IPS-NIHi11 (cell line): ENCODE results near the gene CASKIN1.

ENCODE experiments used
- DNase-seq: peaks from one replicate; pipeline ENCODE4 v3.0.0; 2012; ENCODE audit warnings: mixed read lengths, low spot score

The CASKIN1 gene

DNA sequence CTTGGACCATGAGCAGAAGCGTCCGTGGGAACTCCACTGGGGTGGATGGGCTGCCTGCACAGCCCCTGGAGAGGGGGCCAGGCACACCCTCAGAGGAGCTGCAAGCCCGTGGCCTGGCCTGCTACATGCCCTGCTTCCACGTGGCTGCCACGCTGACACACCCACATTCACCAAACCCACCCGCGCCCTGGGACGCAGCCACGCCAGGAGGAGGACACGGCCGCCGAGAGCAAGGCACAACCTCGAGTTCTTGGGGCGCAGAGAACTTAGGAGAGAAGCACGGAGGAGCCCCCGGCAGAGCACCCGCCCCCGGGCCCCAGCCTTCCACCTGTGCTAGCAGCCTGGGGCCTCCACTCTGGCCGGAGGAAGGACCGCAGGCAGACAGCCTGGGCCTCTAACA, 18.8 kb downstream of the CASKIN1 start:
- no peak for DNase-seq

DNA sequence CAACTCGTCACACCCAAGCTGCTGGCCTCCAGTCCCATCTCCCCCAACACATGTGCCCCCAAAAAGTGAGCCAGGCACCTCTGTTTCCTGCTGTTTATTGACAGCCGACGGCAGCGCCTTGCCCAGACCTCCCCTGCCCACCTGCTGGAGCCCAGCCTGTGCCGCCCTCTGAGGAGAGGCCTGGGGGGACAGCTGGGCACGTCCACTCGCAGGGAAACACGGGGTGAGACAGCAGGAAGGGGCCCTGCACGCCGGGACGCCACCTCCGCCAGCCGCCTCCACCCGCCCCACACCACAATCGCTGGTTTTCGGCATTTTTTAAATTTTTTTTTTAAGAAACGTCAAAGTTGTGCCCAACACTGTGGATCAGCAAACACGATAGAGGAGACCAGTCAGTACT, 19.3 kb downstream of the CASKIN1 start:
- DNase-seq: no peak

DNA sequence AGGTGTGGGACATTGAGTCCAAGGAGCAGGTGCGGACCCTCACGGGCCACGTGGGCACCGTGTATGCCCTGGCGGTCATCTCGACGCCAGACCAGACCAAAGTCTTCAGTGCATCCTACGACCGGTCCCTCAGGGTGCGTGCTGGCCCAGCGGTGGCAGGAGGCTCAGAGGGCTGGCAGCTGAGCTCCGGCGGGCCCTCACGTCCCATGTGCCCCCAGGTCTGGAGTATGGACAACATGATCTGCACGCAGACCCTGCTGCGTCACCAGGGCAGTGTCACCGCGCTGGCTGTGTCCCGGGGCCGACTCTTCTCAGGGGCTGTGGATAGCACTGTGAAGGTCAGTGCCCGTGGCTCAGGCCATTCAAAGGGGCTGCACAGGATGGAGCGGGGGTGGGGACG, 20.4 kb downstream of the CASKIN1 start:
- no peak for DNase-seq

DNA sequence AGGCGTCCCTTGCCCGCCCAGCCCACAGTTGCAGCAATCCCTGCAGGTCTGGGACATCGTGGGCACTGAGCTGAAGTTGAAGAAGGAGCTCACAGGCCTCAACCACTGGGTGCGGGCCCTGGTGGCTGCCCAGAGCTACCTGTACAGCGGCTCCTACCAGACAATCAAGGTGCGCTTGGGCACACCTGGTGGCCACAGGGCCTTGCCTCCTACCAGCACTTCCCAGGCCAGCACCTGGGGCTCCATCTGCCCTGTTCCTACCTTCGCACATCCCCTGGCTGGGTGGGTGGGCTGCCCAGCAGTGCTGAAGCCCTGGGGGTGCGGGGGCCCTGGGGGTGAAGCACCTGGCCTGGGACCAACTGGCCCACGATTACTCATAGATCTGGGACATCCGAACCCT, 21.0 kb downstream of the CASKIN1 start:
- DNase-seq: no peak

DNA sequence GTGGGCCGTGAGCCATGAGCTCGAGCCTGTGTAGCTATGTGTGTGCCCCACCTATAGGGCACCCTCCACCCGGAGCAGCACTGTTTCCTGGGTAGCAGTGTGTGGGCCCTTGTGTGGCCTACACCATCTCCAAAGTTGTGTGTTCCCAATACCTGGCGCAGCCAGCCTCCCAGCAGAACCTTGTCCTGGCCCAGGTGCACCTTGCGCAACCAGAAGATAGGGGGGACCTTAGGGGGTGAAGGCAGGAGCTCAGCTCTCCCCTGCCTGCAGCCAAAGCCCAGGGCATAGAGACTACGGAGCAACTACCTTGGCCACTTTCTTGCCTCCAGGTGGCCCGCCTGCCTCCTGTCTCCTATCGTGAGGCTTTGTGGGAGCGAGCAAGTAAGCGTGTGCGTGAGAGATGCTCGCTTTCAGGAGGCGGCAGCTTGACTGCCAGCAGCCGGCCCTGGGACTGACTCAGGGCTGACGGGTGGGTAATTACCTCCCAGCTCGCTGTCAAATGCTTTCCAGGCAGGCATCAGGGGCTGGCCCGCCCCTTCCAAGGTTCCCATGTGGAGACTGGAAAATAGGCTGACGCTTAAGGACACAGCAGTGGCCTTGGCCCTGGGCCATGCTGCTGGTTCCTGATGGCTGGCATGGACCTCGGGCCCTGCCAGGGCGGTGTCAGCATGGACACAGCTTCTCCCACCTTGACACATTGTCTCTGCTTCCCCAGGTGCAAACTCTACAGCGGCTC, 21.8 kb downstream of the CASKIN1 start:
- DNase-seq: no peak

DNA sequence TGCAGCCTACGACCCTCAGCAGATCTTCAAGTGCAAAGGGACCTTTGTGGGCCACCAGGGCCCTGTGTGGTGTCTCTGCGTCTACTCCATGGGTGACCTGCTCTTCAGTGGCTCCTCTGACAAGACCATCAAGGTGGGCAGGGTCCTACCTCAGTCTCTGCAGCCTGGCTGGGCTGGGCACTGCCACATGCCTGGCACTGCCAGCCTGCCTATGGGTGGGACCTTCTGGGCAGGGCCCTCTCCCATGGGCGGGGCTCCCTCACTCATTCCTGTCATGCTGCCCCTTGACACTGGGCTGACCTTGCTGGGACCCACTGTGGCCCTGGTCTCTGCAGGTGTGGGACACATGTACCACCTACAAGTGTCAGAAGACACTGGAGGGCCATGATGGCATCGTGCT, 22.5 kb downstream of the CASKIN1 start:
- no peak for DNase-seq

DNA sequence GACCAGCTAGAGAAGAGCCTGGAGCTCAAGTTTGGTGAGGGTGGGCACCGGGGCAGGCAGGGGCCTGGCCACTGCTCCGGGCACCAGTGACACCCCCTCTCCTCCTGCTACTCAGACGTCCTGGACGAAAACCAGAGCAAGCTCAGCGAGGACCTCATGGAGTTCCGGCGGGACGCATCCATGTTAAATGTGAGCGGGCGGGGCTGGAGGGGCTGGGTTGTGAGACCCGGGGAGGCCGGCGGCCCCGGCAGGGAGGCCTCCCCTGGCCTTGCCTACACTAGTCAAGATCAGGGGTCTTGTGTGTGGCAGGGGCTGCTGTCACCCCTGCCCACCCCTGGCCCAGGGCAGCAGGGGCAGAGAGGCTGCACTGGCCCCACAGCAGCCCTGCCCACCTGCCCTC, 23.0 kb downstream of the CASKIN1 start:
- no peak for DNase-seq

DNA sequence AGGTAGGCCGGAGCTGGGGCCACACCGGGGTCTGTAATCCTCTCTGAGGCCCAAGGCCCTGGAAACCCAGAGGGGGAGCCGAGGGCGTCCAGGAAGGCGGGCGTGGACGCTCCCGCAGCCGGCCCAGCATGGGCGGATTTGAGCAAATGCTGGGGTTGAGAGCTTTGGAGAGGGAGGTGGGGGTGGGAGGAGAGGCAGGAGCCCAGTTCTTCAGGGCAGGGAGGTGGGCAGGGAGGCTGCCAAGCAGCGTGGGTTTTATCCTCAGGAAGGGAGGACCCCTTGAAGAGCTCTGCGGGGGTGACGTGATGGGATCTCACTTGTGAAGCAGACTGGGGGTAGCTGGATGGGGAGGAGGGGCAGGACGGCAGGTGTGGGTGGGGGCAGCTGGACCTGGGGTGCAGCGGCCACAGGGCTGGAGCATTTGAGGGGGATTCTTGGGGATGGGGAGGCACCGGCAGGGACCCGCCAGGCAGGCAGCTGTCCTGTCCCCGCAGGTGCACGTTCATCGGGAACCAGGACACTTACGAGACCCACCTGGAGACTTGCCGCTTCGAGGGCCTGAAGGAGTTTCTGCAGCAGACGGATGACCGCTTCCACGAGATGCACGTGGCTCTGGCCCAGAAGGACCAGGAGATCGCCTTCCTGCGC, 23.6 kb downstream of the CASKIN1 start:
- DNase-seq: no peak

DNA sequence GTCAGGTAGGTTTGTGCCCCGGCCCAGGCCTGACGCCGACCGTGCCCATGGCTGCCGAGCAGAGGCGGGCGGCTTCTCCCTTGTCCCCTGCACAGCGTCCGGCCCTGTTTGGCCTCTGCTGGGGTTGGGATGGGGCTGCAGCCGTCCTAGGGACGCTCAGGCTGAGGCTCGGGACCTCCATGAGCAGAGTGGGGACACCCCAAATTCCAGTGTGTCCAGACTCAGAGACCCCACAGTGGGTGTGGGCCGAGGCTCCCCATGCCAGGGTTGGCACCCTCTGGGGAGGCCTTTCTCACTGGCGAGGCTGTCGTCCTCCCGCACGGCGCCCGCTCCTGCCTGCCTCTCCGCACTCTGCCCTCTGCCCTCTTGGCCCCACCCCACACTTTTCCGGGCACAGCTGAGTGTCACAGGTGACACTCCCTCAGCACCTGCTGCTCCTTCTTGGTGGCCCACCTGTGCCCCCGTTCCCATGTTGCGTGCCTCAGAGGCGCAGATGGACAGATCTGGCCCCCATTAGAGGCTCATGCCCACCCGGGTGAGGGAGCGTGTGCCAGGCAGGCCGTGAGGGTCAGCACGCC, 24.7 kb downstream of the CASKIN1 start:
- DNase-seq: no peak

DNA sequence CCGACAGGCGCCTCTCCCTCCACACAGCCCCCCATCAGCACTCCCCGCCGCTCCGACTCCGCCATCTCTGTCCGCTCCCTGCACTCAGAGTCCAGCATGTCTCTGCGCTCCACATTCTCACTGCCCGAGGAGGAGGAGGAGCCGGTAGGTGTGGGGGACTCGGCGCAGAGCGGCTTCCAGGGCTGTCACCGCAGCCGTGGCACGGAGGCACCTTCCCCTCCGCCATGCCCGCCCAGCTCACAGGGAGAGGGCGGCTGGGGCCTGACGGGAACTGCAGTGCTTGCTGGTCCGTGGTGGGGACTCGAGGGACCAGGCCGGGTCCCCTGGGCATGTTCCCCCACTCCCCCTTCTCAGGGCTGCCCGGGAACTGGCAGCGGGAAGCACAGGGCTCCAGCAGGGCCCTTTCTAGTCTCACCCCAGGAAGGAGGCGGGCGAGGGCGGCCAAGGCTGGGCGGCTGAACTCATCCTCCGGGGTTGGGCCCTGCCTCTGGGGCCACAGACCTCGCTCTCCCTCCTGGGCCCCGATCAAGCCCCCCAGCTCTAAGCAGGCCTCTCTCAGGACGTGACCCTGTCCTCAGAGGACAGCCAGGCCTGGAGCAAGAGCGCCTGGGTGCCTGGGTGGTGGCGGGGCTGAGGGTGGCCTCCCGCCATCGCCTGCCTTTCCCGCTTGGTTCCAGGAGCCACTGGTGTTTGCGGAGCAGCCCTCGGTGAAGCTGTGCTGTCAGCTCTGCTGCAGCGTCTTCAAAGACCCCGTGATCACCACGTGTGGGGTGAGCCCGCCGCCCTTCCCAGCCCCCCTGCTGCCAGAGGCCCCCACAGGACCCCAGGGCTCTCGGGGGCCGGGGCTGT, 25.6 kb downstream of the CASKIN1 start:
- no peak for DNase-seq

DNA sequence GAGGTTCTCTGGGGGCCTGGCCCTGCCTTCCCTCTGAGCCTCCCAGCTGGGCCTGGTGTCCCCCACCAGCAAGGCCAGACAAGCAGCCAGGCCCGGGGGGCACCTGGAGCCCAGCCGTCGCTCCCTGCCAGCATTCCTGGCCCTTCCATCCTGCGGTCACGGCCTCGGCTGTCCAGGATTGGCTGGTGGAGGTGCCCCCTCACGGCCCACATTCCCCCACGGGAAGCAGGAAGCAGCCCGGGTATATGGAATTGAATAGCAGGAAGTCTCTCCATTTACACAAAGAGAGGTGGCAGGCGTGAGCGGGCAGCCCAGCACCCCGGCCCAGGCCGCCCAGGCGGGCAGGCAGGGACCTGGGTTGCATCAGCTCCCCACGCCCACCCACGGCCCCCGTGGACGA, 26.3 kb downstream of the CASKIN1 start:
- no peak for DNase-seq

DNA sequence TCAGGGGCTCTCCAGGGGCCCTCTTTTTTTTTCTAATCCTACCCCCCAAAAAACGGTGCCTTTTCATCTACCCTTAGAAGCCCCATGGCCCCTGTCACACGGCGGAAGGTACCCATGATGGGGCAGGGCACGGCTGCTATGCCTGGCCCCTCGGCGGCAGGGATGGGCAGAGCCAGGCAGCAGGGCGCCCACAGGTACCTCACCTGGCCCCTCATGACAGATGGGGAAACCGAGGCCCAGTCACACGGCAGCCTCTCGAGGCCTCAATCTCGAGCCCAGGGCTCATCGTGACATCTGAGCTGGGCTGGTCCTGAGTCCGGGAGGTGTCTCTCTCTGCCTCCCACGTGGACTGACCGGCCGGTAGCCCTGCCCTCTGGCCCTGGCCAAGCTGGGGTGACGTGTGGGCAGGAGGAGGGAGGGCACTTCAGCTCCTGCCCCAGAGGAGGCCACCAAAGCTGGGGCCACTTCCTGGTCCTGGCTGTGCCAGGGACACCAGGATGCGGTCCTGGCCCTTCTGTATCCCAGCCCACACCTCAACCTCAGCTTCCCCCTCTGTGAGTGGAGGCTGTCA, 29.3 kb downstream of the CASKIN1 start:
- DNase-seq: no peak

DNA sequence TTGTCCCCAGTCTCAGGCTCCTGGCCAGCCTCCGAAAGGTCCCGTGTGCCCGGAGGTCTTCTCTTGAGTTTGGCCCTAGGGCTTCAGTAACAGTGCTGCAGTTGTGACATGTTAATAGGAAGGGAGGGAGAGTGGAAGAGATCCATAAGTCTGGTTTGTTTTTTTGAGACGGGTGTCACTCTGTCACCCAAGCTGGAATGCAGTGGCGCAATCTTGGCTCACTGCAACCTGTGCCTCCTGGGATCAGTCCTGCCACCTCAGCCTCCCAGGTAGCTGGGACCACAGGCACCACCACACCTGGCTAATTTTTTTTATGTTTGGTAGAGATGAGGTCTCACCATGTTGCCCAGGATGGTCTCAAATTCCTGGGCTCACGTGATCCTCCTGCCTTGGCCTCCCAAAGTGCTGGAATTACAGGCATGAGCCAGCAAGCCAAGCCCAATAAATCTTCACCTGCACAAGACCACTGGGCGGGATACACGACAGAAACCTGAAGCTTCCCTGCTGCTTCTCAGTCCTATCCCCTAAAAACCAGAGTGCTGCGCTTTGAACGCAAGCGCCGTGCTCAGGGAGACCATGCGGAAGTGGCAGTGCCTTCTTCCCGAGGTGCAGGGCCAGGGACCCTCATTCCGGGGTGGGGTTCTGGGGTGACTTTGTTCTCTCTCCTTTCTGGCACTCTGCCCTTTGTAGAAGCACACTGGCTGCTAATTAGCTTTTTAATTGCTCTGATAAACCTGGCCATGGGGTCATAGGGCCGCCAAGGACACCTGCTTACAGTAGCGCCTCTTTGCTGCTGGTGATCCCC, 29.9 kb downstream of the CASKIN1 start:
- DNase-seq: no peak

DNA sequence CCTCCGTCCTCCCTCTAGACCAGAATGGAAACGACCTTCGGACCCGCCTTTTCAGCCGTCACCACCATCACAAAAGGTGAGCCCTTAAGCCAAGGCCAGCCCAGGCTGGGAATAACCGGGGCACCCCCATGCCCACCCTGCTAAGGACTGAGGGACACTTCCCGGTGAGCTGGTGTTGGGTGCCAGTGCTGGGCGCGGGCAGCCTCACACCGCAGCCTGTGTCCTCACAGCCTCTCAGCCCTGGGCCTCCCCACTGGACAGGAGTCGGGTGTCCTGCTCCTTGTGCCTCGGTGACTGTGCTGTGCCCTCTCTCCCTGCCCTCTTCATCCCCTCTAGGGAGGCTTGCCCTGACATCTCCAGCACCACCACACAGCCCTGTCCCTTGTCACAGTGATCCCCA, 30.5 kb downstream of the CASKIN1 start:
- no peak for DNase-seq

DNA sequence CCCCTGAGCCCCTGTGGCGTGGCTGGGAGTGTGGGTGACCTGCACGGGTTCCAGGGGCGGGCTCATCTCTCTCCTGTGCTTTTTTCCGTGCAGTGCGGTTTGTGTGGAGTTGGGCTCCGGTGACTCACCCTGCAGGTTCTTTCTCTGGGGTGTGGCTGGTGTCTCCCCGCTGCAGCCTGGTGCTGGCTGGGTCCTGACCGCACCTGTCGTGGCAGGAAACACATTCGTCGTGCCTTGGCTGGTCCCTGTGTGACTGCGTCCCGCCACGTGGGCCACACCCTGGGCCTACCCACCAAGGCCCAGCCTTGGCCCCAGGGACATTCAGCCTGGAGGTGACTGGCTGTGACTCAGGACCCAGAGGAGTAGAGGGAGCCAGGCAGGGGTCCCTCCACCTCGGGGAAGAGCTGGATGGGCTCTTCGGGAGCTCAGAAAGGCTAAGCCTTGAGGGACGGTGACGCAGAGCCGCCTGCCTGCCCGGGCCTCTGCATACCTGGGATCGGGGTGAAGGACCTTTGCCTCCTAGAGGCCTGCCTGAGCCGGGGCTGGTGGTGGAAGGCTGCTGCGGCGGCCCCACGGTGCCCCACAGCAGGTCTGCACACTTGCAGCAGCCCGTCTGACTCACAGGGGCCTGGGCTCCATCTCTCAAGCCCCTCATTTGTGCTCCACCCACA, 33.1 kb downstream of the CASKIN1 start:
- DNase-seq: no peak

DNA sequence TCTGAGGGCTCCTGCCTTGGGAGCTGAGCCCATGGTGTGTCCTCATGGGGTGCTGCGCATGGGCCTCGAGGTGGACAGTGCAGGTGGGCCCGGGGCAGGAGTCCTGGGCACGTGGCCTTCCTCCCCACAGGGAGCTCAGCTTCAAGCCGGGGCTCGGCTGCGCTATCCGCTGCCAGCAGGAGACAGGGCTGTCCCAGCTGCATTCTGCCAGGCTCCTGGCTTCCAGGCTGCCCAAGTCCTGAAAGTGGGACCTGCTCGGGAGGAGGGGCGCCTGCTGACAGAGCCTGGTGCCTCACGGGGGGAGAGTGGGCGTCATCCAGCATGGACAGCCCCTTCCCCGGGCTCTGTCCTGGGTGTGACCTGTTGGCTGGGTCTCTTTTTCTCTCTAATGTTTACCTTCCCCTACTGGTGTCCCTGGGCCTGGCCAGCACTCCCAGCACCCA, 33.7 kb downstream of the CASKIN1 start:
- no peak for DNase-seq

DNA sequence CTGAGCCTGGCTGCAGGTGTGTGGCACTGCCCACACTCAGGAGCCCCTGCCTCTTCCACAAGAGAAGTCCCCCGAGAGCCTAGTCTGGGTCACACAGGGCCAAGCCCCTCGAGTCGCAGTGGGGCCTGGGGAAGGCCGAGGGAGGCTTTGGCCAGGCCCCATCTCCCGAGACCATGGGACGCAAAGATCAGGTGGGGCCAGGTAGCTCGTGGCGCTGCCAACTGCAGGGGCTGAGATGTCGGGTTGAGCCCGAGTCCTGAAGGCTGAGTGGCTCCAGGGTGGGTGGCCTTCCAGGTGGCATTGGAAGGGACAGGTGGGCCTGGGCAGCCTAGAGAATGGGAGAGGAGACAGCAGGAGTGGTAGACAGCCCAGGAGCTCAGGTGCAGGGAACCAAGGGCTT, 34.5 kb downstream of the CASKIN1 start:
- DNase-seq: no peak

DNA sequence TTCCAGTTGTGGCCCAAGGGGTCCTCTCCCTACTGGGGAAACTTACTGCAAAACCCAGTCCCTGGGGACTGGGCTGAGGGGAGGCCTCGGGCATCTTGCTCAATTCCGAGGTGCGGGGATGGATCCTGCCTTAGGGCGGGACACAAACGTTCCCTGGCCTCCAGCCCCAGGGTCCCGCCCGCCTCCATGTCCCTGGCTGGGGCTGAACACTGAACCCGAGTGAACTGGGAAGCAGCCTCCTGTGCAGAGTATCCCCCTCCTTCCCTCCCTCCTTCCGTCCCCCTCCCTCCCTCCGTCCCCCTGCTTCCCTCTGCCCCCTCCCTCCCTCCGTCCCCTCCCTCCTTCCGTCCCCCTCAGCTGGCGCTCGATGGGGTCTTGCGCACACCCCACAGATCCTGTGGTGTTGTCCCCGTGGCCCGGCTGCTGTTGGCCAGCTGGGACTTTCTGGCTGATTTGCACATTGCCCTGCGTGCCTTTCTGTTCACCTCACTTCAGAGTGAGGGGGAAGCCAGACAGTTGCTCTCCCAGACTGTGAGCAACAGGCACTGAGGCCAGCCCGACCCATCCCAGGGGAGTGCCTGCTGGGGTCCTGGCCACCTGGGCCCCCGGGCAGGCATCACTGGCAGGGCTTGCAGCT, 35.4 kb downstream of the CASKIN1 start:
- DNase-seq: no peak

DNA sequence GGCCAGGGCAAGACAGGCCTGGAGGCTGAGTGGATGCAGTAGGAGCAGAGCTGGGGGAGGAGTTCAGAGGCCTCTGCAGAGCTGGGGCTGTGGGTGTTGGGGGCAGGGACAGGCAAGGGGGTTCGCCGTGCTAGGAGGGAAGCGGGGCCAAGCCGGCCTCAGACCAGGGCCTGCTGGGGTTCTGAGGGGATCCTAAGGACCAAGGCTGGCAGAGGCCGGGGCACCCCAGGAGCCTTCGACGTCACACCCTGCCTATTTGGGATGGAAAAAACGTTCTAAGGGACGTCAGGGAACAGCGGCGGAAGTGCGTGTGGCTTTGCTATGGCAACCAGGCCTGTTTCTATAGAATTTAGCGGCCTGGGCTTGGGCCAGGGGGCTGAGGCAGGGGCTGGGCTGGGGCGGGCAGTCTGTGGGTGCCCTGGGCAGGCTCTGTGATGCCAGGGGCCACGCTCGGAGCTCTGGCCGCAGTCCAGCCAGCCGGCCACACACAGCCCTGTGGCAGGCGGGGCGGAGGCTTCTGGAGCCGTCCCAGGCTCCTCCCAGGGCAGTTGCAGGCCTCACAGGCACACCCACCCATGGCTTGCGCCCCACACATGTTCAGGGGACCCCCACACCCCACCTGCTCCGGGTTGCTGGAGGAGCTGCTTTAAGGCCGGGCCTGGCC, 37.1 kb downstream of the CASKIN1 start:
- no peak for DNase-seq

DNA sequence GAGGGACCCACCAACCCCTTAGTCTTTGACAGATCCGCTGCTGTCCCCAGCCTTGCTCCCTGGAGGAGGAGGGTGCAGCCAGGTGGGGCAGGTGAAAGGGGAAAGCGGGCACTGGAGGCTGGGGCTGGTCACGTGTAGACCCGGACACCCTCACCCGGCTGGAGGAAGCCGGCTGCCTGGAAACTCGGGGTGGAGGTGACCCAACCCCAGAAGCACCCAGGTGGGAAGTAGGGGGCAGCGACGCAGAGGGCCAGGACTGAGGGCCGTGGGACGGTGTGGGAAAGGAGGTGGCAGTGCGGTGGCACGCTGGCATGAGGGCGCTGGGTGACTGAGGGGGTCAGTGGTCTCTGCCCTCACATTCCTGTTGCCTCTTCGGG, 38.2 kb downstream of the CASKIN1 start:
- DNase-seq: no peak
